HG03095 (cell line): ENCODE measurements around the gene CIAO2B.

Experiments
- ATAC-seq: cut with Tn5 transposase; IDR thresholded peaks from one replicate; pipeline ENCODE4 v1.9.1; 2021; ENCODE audit warnings: moderate library complexity; ENCODE audit not compliant: unreplicated experiment

The CIAO2B gene

GRCh38 chr16:66921729-66922450 is 12.3 kb downstream of the CIAO2B start:
- ATAC-seq, result no peak

GRCh38 chr16:66920924-66921680 is 13.1 kb downstream of the CIAO2B start:
- ATAC-seq, result no peak

GRCh38 chr16:66920299-66920590 is 14.0 kb downstream of the CIAO2B start:
- ATAC-seq, result no peak

- no peak for ATAC-seq
These were observed 14.5 kb downstream of the CIAO2B start for GRCh38 chr16:66919569-66920298.

GRCh38 chr16:66918803-66919568 is 15.2 kb downstream of the CIAO2B start, which contains the start of gene CDH16:
CDH16 (minus strand) TSS chr16:66918885; CDS start chr16:66918065, 820 bp downstream.
- ATAC-seq, result no peak

- ATAC-seq, result no peak
These were observed 15.8 kb downstream of the CIAO2B start for GRCh38 chr16:66918355-66918754.

- no peak for ATAC-seq
These were observed 16.5 kb downstream of the CIAO2B start for GRCh38 chr16:66917741-66918140.

- no peak for ATAC-seq
These were observed 17.7 kb downstream of the CIAO2B start for GRCh38 chr16:66916518-66916917.

- no peak for ATAC-seq
These were observed 19.2 kb downstream of the CIAO2B start for GRCh38 chr16:66915041-66915440.

- ATAC-seq, result no peak
These were observed 19.7 kb downstream of the CIAO2B start for GRCh38 chr16:66914541-66914940.

- no peak for ATAC-seq
These were observed 20.5 kb downstream of the CIAO2B start for GRCh38 chr16:66913711-66914110.

- ATAC-seq, result no peak
These were observed 21.1 kb downstream of the CIAO2B start for GRCh38 chr16:66913081-66913480.

- ATAC-seq, result no peak
These were observed 22.4 kb downstream of the CIAO2B start for GRCh38 chr16:66911801-66912200.

GRCh38 chr16:66911112-66911511 is 23.1 kb downstream of the CIAO2B start:
- ATAC-seq, result no peak

- ATAC-seq, result no peak
These were observed 23.8 kb downstream of the CIAO2B start for GRCh38 chr16:66910175-66910940.

GRCh38 chr16:66908762-66909559 is 25.2 kb downstream of the CIAO2B start:
- ATAC-seq, result no peak

- no peak for ATAC-seq
These were observed 26.1 kb downstream of the CIAO2B start for GRCh38 chr16:66908116-66908515.

GRCh38 chr16:66906916-66907836 is 27.0 kb downstream of the CIAO2B start:
- no peak for ATAC-seq
